Stimulated activated CD8-positive, alpha-beta memory T cell treated with anti-CD3 and anti-CD28 coated beads, Interleukin-15, amount 100 ng/mL, for 24 hours (primary cell): ENCODE data around the gene HCFC1.

ENCODE experiments used
- DNase-seq: peaks from one replicate; pipeline ENCODE4 v3.0.0-alpha.2; 2020; ENCODE audit warnings: low read depth

Gene HCFC1

GRCh38 chrX:153922932-153923857, 48.4 kb downstream of the HCFC1 start:
- DNase-seq: no peak

- DNase-seq: no peak
Observed at GRCh38 chrX:153921511-153922446, 49.8 kb downstream of the HCFC1 start.

GRCh38 chrX:153921070-153921469, 50.5 kb downstream of the HCFC1 start:
- no peak for DNase-seq

- DNase-seq: no peak
Observed at GRCh38 chrX:153920546-153920945, 51.1 kb downstream of the HCFC1 start.

DNA sequence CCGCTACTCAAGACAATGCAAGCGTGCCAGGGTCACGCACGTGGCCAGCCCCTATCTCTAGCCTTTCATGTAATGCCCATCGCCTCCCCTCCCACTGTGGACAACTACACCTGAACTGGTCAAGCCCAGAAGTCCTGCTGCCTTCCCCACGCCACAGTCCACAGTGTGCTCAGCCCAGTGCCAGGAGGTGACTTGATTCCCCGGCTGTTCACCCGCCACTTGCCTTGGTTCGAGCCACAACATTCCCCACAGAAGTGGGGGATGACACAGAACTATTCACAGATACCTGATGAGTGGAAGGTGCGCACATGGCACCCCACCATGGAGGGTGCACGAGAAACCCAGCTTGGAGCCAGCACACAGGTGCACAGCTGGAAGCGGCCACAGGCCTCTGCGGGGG, 52.3 kb downstream of the HCFC1 start:
- no peak for DNase-seq

- DNase-seq: no peak
Observed at GRCh38 chrX:153917869-153918268, 53.7 kb downstream of the HCFC1 start.

- no peak for DNase-seq
Observed at GRCh38 chrX:153913701-153914100, 57.9 kb downstream of the HCFC1 start.

GRCh38 chrX:153913211-153913610, 58.4 kb downstream of the HCFC1 start:
- no peak for DNase-seq

DNA sequence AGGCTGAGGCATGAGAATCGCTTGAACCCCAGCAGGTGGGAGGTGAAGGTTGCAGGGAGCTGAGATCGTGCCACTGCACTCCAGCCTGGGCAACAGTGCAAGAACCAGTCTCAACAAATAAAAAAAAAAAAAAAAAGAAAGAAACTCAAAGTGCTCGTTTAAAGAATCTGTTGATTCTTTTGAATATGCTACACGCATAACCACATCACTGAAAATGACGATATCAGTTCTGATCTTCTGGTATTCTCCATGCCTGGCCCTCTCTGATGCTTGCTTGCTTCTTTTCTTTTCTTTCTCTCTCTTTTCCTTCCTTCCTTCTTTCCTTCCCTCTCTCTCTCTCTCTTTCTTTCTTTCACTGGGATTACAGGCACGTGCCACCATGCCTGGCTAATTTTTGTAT, 59.8 kb downstream of the HCFC1 start:
- no peak for DNase-seq

DNA sequence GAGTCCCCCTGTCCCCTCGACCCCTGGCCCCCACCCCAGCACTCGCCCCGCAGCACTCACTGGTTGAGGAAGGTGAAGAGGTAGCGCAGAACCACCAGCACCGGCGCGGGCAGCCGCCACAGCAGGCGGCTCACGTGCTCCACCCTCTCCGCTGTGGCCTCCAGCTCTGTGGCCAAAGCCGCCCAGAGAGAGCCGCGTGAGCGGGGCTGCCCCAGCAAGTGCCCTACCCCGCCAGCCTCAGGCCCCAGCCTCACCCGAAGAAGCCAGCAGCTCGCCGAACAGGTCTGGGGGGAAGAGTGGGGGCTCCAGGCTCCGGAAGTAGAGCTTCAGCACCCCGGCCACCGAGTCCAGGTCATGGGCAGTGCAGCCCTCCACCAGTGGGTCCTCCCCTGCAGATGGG, 61.2 kb downstream of the HCFC1 start:
- no peak for DNase-seq

DNA sequence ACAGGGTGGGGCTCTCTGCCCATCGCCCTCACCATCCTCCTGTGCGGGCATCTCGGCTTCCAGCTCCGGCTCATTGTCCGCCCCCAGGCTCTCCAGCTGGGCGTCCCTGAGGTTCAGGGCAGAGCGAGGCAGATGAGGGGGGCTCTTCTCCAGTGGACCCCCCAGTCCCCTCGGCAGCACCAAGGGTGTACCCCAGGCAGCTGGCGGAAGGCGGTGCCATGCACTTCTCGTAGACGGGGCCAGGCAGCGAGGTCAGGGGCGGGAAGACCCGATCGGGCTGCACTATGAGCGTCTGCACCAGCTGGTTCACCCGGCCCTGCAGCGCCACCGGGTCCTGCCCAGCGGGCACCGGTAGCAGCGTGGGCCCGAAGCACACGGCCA, 61.6 kb downstream of the HCFC1 start:
- no peak for DNase-seq

- DNase-seq: no peak
Observed at GRCh38 chrX:153909024-153909979, 62.3 kb downstream of the HCFC1 start.

GRCh38 chrX:153908219-153908860, 63.3 kb downstream of the HCFC1 start:
- DNase-seq: no peak

DNA sequence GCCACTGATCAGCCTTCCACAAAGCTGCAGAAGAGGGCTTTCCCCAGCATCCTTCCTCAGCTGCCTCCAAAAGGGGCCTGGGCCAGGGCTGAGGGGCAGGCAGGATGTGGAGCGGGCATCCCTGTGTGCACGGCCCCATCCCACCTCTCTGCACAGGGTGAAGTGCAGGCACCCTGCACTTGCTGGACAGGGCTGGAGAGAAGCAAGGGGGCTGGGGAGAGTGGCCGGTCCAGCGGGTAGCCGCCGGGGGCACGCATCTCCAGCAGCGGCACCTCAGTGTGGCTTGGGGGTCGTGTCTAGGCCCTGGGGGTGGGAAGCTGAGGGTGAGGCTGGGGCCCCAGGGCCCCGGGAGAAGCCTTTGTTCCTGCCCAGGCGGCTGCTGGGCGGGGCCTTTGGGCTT, 64.2 kb downstream of the HCFC1 start:
- DNase-seq: no peak

- DNase-seq: no peak
Observed at GRCh38 chrX:153906126-153906917, 65.3 kb downstream of the HCFC1 start.

- no peak for DNase-seq
Observed at GRCh38 chrX:153905481-153906095, 66.0 kb downstream of the HCFC1 start.

GRCh38 chrX:153903991-153904957, 67.3 kb downstream of the HCFC1 start, which contains the start of gene AVPR2:
Gene AVPR2 (plus strand): TSS chrX:153904673. CDS start chrX:153905146, 473 bp downstream.
- DNase-seq: no peak

DNA sequence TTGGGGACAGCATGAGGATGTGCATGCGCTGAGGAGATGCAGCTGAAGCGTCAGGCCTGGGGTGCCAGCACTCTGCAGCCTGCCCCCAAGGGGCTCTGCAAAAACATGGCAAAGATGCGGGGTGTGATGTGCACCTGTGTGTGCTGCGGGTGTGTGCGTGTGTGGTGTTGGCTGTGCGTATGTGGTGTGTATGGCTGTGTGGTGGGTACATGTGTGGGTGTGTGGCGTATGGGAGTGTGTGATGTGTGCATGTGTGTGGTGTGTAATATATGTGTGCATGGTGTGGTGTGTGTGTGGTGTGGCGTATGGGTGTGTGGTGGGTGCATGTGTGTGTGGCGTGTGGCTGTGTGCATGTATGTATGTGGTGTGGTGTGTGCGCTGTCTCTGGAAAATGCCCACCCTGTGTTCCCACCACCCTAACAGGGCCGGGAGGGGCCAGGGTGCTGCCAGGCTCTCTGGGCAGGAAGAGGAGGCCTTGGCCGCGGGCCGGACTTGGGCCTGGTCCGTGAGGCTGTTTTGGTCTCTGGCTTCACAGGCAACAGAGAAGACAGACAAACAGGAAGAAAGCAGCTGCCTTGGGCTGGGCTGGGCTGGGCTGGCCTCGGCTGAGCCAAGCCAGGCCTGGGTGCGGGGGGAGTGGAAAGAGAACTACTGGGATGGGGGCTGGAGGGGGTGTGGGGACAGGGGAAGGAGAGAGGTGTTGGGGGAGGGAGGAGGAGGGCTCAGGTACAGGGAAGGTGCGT, 68.2 kb downstream of the HCFC1 start:
- no peak for DNase-seq
